Subcutaneous abdominal adipose tissue (tissue), 5 donors: ENCODE measurements around the gene LENG8.
"Not testable (repeated sequence)": the region's sequence is repeated elsewhere in the genome, so short reads cannot be mapped to it uniquely, and the experiment has no call there.

Experiments used
- H3K27ac ChIP-seq: one replicate; pipeline ENCODE4 v1.7.0; 2013; ENCODE audit warnings: low read depth, mild to moderate bottlenecking, inconsistent platforms, low read length, moderate library complexity
- H3K27me3 ChIP-seq, 5 donors: one replicate each; pipeline ENCODE4 v1.7.0; 2013; ENCODE audit warnings: low read length in 5 of 5, inconsistent platforms in 1 of 5; ENCODE audit not compliant: control insufficient read depth in 5 of 5, insufficient read depth in 4 of 5
- H3K36me3 ChIP-seq, 5 donors: one replicate each; pipeline ENCODE4 v1.7.0; 2013; ENCODE audit warnings: low read length in 5 of 5; ENCODE audit not compliant: control insufficient read depth in 5 of 5, insufficient read depth in 5 of 5
- H3K4me1 ChIP-seq, 5 donors: one replicate each; pipeline ENCODE4 v1.7.0; 2013; ENCODE audit warnings: low read length in 5 of 5, mild to moderate bottlenecking in 3 of 5, moderate library complexity in 1 of 5; ENCODE audit not compliant: control insufficient read depth in 5 of 5, insufficient read depth in 5 of 5
- H3K4me3 ChIP-seq, 5 donors: one replicate each; pipeline ENCODE4 v1.7.0; 2013; ENCODE audit warnings: low read length in 5 of 5, low read depth in 1 of 5
- H3K9ac ChIP-seq, 5 donors: one replicate each; pipeline ENCODE4 v1.7.0; 2013; ENCODE audit warnings: low read length in 5 of 5, mild to moderate bottlenecking in 4 of 5, moderate library complexity in 3 of 5
- H3K9me3 ChIP-seq, 5 donors: one replicate each; pipeline ENCODE4 v1.7.0; 2013; ENCODE audit warnings: low read length in 5 of 5; ENCODE audit not compliant: control insufficient read depth in 5 of 5
- donor health status: healthy.
- donor health status: healthy.
- donor health status: healthy.
- donor health status: healthy.
- donor health status: healthy.

Gene LENG8

GRCh38 chr19:54507824-54508223, 58.8 kb downstream of the LENG8 start:
- no peak overlapping the region for H3K4me3 ChIP-seq
- no peaks in the 10 kb centered on the region for H3K36me3 ChIP-seq

GRCh38 chr19:54508487-54508886, 59.5 kb downstream of the LENG8 start:
- not testable (repeated sequence) for H3K27ac ChIP-seq, H3K9me3 ChIP-seq, H3K4me3 ChIP-seq

More at GRCh38 chr19:54507824-54508223, 58.8 kb downstream of the LENG8 start:
- Histone ChIP-seq H3K9ac (no peak overlapping the region), H3K27me3 (peaks cover 3 to 9% (median 5%) of the 10 kb centered on the region in 5 donors), H3K9me3 (no peaks in the 10 kb centered on the region), H3K4me1 (no peaks in the 10 kb centered on the region), H3K27ac (no peak overlapping the region)

GRCh38 chr19:54509200-54509940, 60.4 kb downstream of the LENG8 start:
- not testable (repeated sequence) for H3K27me3 ChIP-seq, H3K4me3 ChIP-seq, H3K9me3 ChIP-seq, H3K36me3 ChIP-seq, H3K27ac ChIP-seq, H3K4me1 ChIP-seq, H3K9ac ChIP-seq

More at GRCh38 chr19:54508487-54508886, 59.5 kb downstream of the LENG8 start:
- not testable (repeated sequence) for H3K36me3 ChIP-seq, H3K4me1 ChIP-seq, H3K9ac ChIP-seq, H3K27me3 ChIP-seq
